GM20431 (cell line): ENCODE measurements around the gene CSN3.
"Not testable (repeated sequence)": the region's sequence is repeated elsewhere in the genome, so short reads cannot be mapped to it uniquely, and the experiment has no call there.

Experiments used
- in situ Hi-C: fragments of 300-500 bp; cut with MseI, MboI; formaldehyde crosslinking; loops from one replicate; pipeline ENCODE4 v1.15.0; 2020; ENCODE audit warnings: low sequenced_read_pairs; ENCODE audit not compliant: unreplicated experiment

The CSN3 gene, protein sequence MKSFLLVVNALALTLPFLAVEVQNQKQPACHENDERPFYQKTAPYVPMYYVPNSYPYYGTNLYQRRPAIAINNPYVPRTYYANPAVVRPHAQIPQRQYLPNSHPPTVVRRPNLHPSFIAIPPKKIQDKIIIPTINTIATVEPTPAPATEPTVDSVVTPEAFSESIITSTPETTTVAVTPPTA

GRCh38 chr4:70242297-70242696, at the start of gene CSN3:
CSN3 (plus strand) TSS chr4:70242597; CDS start chr4:70244820, 2,223 bp downstream.
- in situ Hi-C loops, result not testable (repeated sequence)

DNA sequence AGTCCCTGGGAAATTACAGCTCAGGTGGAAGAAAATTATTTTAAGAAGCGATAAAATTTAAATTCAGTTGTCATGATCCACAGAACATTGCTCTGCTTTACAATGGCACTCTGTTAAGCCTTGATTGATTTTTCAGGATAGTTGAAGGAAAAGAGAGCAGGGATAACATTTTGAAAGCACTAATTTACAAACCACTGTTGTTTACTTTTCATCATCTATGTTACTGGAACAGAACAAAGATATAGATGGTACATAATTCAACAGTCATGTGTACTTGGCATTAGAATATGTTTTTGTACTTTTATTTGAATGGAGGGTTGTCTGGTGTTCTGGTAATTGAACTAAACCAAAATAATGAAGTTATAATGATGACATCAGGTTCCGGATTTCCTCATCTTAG, 49.5 kb upstream of the CSN3 start:
- in situ Hi-C loops, result loop anchor here (25.0 kb wide), 2 partner anchors 306 to 506 kb away; no protein-coding TSS in a partner anchor

DNA sequence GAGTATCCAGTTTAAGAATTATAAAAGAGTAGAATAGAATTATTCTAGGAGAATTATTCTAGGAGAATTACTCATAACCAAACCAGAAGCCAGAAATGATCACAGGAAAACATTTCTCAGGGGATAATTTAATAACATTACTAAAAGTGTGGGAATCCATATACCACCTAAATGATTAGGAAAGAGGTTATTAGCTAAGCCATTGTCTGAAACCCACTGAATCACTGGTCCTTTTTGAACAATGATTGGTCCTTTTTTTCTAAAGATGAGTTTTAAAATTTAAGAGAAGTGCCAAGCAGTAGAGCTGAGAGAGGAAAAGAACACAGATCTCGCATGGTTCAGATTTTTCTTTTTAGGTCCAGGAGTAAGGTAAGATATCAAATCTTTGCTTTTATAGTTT, 47.0 kb upstream of the CSN3 start, which contains the start of gene ODAM:
TSS of gene ODAM (plus strand) at position 301 of the 400 bp plus-strand sequence. CDS start 819 bp downstream, outside the sequence.
- in situ Hi-C loops, result loop anchor here (25.0 kb wide), 2 partner anchors 308 to 508 kb away; no protein-coding TSS in a partner anchor

DNA sequence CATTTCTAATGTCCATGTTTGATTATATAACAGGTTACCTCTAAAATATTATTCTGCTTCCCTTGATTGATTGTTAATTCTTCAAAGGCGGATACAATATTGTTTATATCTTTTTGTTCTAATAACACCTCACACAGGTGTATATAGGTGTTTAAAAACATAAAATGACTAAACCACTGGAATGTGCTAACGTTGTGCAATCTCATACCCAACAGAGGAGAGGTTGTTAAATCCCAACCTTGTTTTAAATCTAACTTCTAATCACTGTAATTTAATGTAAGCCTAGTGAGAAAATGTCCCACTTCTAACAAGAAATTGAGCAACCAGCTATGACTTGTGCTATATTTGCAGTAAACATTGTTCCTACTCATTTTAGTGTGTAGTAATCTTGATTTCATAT, 45.5 kb upstream of the CSN3 start:
- in situ Hi-C loops, result loop anchor here (25.0 kb wide), 2 partner anchors 310 to 510 kb away; no protein-coding TSS in a partner anchor

DNA sequence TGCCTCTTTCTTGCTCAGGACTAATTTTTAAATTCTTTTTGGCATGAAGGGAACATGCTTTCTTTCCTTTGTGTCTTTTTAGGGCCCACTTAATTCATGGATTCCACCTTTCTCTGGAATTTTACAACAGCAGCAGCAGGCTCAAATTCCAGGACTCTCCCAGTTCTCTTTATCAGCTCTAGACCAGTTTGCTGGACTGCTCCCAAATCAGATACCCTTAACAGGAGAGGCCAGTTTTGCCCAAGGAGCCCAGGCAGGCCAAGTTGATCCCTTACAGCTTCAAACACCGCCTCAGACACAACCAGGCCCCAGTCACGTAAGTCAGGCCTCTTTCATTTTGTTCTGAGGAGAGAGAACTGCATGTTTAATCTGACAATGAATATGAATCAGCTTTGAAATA, 44.6 kb upstream of the CSN3 start:
- in situ Hi-C loops, result loop anchor here (25.0 kb wide), 2 partner anchors 311 to 511 kb away; no protein-coding TSS in a partner anchor

DNA sequence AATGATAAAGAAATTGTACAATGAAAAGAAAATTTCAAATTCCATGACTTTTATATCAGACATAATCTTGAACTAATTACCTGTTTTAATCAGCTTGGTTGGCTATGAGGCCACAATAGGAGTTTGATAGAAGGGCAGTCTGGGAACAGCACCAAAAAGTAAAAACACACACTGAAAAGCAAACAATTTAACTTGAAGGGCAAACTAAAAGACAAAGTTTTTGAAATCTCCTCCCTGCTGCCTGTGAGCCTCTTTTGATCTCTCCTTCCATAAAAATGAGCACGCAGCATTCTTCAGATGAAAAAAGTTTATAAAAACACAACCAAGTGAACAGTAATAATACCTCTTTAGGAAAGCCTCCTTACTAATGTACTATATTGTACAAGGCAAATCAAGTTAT, 38.8 kb upstream of the CSN3 start:
- in situ Hi-C loops, result no loop called here

DNA sequence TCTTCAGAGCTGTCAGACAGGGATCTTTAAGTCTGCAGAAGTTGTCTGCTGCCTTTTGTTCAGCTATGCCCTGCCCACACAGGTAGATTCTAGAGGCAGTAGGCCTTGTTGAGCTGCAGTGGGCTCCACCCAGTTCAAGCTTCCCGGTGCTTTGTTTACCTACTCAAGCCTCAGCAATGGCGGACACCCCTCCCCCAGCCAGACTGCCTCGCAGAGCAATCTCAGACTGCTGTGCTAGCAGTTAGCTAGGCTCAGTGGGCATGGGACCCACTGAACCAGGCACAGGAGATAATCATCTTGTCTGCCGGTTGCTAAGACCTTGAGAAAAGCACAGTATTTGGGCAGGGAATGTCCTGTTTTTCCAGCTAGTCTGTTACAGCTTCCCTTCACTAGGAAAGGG, 29.6 kb upstream of the CSN3 start:
- in situ Hi-C loops, result not testable (repeated sequence)

DNA sequence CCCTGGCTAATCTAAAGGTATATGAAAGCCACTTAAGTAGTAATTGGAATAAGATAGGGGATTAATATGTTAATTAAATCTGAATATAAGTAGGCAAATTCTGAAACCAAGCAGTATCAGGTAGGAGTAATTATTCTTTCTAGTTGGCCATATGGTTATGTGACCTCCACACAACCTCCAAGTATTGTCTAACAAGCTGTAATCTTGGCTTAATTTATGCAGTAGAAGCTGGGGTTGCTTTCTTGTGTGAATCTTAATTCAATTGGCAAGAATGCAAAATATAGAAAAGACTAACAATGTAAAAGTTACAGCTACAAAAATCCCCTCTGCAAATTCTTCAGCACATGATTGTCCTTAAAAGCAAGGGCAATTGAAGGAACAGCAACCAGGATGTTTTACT, 26.3 kb upstream of the CSN3 start:
- in situ Hi-C loops, result not testable (repeated sequence)

DNA sequence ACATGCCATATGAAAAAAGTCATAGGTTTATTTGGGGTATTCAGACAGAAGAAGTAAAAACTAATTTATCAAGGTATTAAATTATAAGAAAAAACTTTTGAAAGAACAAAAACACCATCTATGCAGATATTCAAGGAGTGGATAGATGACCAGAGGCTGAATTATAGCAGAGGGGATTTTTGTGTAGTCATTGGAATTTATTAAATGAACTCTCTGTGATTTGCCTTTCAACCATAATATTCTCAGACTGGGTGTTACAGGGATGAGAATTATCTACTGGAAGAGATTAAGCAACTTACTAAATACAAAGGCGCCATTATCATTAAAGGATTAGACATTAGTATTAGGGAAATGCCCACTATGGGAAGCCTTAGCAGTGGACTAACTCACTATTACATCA, 25.8 kb upstream of the CSN3 start:
- in situ Hi-C loops, result not testable (repeated sequence)

GRCh38 chr4:70221389-70221788, 21.0 kb upstream of the CSN3 start:
- in situ Hi-C loops, result not testable (repeated sequence)

DNA sequence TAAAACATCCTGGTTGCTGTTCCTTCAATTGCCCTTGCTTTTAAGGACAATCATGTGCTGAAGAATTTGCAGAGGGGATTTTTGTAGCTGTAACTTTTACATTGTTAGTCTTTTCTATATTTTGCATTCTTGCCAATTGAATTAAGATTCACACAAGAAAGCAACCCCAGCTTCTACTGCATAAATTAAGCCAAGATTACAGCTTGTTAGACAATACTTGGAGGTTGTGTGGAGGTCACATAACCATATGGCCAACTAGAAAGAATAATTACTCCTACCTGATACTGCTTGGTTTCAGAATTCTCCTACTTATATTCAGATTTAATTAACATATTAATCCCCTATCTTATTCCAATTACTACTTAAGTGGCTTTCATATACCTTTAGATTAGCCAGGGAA, 20.6 kb upstream of the CSN3 start:
- in situ Hi-C loops, result not testable (repeated sequence)

GRCh38 chr4:70225824-70226223, 16.6 kb upstream of the CSN3 start, which contains the start of gene FDCSP:
FDCSP (plus strand) TSS chr4:70226124; CDS start chr4:70231195, 5,071 bp downstream.
- in situ Hi-C loops, result no loop called here

- in situ Hi-C loops, result no loop called here
Observed at GRCh38 chr4:70236125-70236524, 6.3 kb upstream of the CSN3 start.

DNA sequence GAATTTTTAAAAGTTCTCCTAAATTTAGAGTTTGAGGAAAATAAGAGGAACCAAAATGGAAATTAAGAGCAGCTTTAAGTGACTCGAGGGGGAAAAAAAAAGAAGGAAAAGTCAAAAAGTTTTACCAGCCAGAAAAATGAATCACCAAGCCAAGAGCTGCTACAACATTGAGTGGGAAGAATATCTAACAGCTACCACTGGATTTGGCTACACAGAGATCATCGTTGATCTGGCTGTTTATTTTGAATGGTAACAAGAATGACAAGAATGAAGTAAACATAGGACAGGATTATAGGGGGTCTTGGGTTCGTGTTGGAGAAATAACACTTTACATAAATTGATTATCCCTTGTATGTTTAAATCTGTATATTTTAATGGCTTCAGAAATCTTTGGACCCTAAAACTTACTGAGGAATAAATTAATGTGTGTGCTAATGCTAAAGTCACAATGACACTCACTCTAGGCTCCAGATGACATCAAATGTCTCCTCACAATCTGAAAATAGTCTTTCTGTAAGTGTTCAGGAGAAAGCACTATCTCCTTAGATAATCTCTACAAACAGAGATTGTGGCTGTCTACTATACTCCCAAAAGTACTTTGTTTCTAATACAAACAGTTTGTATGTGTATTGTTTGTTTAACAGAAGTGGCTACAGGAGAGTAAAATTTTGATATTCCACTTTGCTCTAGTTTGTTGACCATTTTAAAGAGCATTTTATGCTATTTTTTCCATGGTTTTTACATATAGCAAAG, 3.1 kb upstream of the CSN3 start:
- in situ Hi-C loops, result no loop called here

DNA sequence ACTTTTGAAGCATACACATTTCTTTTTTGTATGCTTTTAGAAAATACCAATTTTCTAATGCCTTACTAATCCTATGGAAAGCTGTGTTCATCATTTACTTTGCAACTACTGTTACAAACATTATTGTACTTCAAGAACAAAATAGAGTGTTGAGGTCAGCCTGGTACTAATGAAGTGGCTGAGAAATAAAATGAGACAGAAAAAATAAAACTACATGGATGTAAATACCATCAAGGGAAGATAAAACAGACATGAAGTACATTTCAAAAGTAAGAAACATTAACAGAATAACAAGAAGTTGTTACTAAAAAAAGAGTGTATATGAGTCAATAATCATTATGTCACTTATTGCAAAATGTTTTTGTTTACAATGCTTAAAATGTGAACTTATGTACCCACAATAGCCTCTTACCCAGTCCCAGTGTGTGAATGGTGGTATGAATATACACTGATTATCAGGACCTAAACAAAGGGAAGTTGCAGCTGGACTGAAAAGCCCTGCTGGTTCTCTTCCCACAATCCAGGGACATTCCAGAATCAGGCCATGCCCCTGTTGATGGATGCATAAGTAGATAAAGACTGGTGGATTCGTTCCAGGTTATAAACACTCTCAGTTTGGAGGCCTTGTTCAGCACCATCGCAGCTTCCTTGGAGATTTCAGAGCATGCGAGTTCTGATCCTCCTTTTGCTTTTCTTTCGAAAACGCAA, 2.4 kb upstream of the CSN3 start:
- in situ Hi-C loops, result no loop called here

DNA sequence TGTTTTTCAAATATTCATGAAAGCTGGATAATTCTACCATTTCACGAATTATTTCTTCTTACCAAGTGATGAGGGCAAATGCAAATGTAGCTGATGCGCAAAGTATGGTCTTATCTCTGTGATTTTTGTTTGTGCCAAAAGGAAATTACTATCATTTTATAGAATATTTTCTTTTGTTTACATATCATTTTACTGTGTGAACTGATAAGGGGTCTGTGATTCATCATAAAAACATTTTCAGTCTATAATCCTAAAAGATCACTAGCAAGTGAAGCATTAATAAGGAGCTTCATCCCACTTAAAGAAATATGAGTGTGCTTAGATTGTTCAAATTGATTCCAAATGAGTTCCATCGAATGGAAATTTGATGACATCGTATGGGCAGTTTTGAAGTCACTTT, 694 bp downstream of the CSN3 start:
- in situ Hi-C loops, result no loop called here

- in situ Hi-C loops, result no loop called here
Observed at GRCh38 chr4:70251250-70251944, 9.0 kb downstream of the CSN3 start.

DNA sequence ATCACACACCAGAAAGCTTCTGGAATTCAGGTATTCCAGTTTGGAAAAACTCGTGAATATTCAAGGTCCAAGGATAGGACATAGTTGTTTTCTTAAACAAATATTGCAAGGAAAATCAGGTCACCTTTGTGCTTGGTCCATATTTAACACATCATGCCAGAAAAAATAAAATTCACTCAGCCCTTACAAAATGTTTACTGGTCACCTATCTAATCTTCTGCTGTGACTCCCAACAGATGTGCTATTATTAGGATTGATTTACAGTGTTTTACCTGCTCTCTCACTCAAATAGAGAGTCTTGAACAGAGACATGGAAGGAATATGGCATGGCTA, 9.5 kb downstream of the CSN3 start:
- in situ Hi-C loops, result no loop called here

DNA sequence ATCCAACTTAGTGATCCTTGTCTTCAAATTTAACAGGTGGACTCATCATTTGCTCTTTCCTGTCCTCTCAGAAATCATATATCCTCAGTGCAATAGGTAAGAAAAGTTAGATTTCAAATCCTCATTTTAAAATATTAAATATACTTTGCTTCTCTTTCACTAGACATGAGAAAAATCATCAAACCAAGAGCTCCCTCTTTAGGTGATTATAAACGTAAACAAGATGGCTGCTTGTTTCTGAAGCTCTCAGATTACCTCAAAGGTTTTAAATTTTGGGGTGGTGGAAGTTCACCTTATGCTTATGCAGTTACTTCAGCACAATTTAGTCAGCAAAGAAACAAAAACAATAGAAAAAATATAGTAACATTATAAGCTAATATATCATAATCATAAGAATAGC, 27.3 kb downstream of the CSN3 start:
- in situ Hi-C loops, result no loop called here

DNA sequence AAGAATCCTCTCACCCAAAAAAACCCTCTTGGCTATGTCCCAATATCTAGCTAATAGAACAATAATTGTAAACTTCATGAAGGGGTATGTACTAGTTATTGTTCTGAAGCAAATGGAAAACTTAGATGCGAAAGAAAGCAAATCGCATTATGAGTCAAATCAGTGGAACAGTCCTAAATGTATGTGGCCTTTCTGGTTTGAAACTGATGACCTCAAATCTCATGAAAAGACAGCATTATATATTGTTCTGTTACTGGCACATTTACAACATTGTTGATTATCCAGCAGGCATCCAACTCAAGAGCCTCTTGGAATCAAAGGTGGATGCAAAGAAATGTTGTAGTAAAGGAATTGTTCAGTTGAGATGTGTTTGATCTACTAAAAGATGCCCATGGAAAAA, 34.7 kb downstream of the CSN3 start:
- in situ Hi-C loops, result no loop called here
